HEK293 (cell line): Measurements from ENCODE around the gene DCTN2.

ENCODE experiments used
- CTCF ChIA-PET: fragments of 350-600 bp; formaldehyde crosslinking; extraction: SDS; loops from one replicate; lab custom pipeline; 2021; ENCODE audit warnings: antibody characterized with exemption; lab: Yijun Ruan, JAX
- POLR2A ChIA-PET: fragments of 300-600 bp; formaldehyde crosslinking; extraction: SDS; loops from one replicate; lab custom pipeline; 2020; ENCODE audit warnings: antibody characterized with exemption, inconsistent platforms; lab: Yijun Ruan, JAX
- H3K27ac ChIP-seq: fragments of 200-500 bp; sonication (Bioruptor generic); 2 replicates; pipeline ENCODE4 v1.5.1; 2014; ENCODE audit warnings: low read depth, low read length, control low read depth, inconsistent platforms; ENCODE audit errors: extremely low read depth
- H3K36me3 ChIP-seq, 2 experiments: fragments of 200-500 bp in 1 of 2; sonication (Bioruptor generic) in 1 of 2; 1 replicate in 1 of 2; 2 replicates in 1 of 2; pipeline ENCODE4 v1.5.1; 2014 to 2017; ENCODE audit warnings: inconsistent platforms in 2 of 2, low read length in 2 of 2; ENCODE audit not compliant: control insufficient read depth in 2 of 2, insufficient read depth in 1 of 2
- H3K4me1 ChIP-seq: fragments of 200-500 bp; sonication (Bioruptor generic); 2 replicates; pipeline ENCODE4 v1.5.1; 2014; ENCODE audit warnings: mild to moderate bottlenecking, low read length, inconsistent platforms; ENCODE audit not compliant: control insufficient read depth, insufficient read depth
- H3K4me3 ChIP-seq: 2 replicates; pipeline ENCODE4 v1.5.1; 2011; ENCODE audit warnings: low read depth, mild to moderate bottlenecking, control low read depth, low read length, moderate library complexity
- H3K9me3 ChIP-seq: fragments of 200-500 bp; sonication (Bioruptor generic); 2 replicates; pipeline ENCODE4 v1.5.1; 2014; ENCODE audit warnings: low read depth, low read length, inconsistent platforms; ENCODE audit not compliant: control insufficient read depth, insufficient read depth
- GFI1B ChIP-seq: fragments of 450-650 bp; formaldehyde crosslinking; IDR thresholded peaks from 2 replicates; pipeline ENCODE4 v1.5.1; 2016; ENCODE audit warnings: missing biosample characterization, missing genetic modification characterization
- GLIS2 ChIP-seq: fragments of 450-650 bp; formaldehyde crosslinking; IDR thresholded peaks from 2 replicates; pipeline ENCODE4 v1.5.1; 2016; ENCODE audit warnings: missing biosample characterization, missing genetic modification characterization
- KLF17 ChIP-seq: fragments of 450-650 bp; formaldehyde crosslinking; IDR thresholded peaks from 2 replicates; pipeline ENCODE4 v1.5.1; 2016; ENCODE audit warnings: missing biosample characterization, missing genetic modification characterization
- PBX3 ChIP-seq: sonication (generic); formaldehyde crosslinking; IDR thresholded peaks from 2 replicates; pipeline ENCODE4 v1.8.1; 2022; ENCODE audit warnings: mild to moderate bottlenecking, moderate library complexity, missing genetic modification reagents
- SP3 ChIP-seq: fragments of 450-650 bp; formaldehyde crosslinking; IDR thresholded peaks from 2 replicates; pipeline ENCODE4 v1.5.1; 2016; ENCODE audit warnings: missing biosample characterization, missing genetic modification characterization
- ZNF114 ChIP-seq: fragments of 450-650 bp; formaldehyde crosslinking; IDR thresholded peaks from 2 replicates; pipeline ENCODE4 v1.5.0; 2017; ENCODE audit warnings: missing biosample characterization, missing genetic modification characterization
- ZNF19 ChIP-seq: fragments of 450-650 bp; formaldehyde crosslinking; IDR thresholded peaks from 2 replicates; pipeline ENCODE4; 2016; ENCODE audit warnings: missing biosample characterization, missing genetic modification characterization, low read depth
- ZNF214 ChIP-seq: fragments of 450-650 bp; formaldehyde crosslinking; IDR thresholded peaks from 2 replicates; pipeline ENCODE4 v1.5.1; 2017; ENCODE audit warnings: missing biosample characterization, mild to moderate bottlenecking, missing genetic modification characterization, borderline replicate concordance
- ZNF239 ChIP-seq: fragments of 450-650 bp; formaldehyde crosslinking; IDR thresholded peaks from 2 replicates; pipeline ENCODE4 v1.5.1; 2016; ENCODE audit warnings: missing biosample characterization, missing genetic modification characterization
- ZNF248 ChIP-seq: fragments of 450-650 bp; formaldehyde crosslinking; IDR thresholded peaks from 2 replicates; pipeline ENCODE4 v1.5.1; 2017; ENCODE audit warnings: missing biosample characterization, missing genetic modification characterization
- ZNF366 ChIP-seq: fragments of 450-650 bp; formaldehyde crosslinking; conservative IDR thresholded peaks from 2 replicates; pipeline ENCODE4 v1.5.1; 2016; ENCODE audit warnings: missing biosample characterization, missing genetic modification characterization
- ZNF521 ChIP-seq: fragments of 450-650 bp; formaldehyde crosslinking; IDR thresholded peaks from 2 replicates; pipeline ENCODE4 v1.5.1; 2017; ENCODE audit warnings: missing biosample characterization, mild to moderate bottlenecking, missing genetic modification characterization
- TF ChIP-seq, protein P1 (sequence below): fragments of 450-650 bp; formaldehyde crosslinking; IDR thresholded peaks from 2 replicates; pipeline ENCODE4 v1.5.0; 2017; ENCODE audit warnings: missing biosample characterization, missing genetic modification characterization, borderline replicate concordance
- TF ChIP-seq, protein P2 (sequence below): fragments of 450-650 bp; formaldehyde crosslinking; IDR thresholded peaks from 2 replicates; pipeline ENCODE4 v1.5.1; 2016; ENCODE audit warnings: missing biosample characterization, missing genetic modification characterization, borderline replicate concordance

DCTN2 gene

GRCh38 chr12:57485695-57486094 lies 61.3 kb downstream of the DCTN2 start:
- H3K27ac ChIP-seq = no peak overlapping the region
- CTCF ChIA-PET = interaction anchor here (0.6 to 1.3 kb wide), 3 partner anchors 26 to 361 kb away, joined by 3 to 8 read pairs (median 4); partner anchors contain the start of gene GLI1
- no peaks in the 10 kb centered on the region for H3K9me3 ChIP-seq
- TF ChIP-seq GLIS2 (tag by site-specific recombination) = no peak
- no peak for TF ChIP-seq ZNF521 (tag by site-specific recombination)
- no peak overlapping the region for H3K4me3 ChIP-seq
- H3K36me3 ChIP-seq = peaks cover 10 to 18% of the 10 kb centered on the region in 2 experiments
- POLR2A ChIA-PET = no interaction called here
- H3K4me1 ChIP-seq = no peaks in the 10 kb centered on the region

GRCh38 chr12:57483466-57483865 lies 63.5 kb downstream of the DCTN2 start:
- CTCF ChIA-PET = no interaction called here
- Histone ChIP-seq H3K36me3 (no peaks in the 10 kb centered on the region), H3K4me3 (no peak overlapping the region), H3K4me1 (no peaks in the 10 kb centered on the region), H3K27ac (no peak overlapping the region), H3K9me3 (no peaks in the 10 kb centered on the region)
- POLR2A ChIA-PET = no interaction called here
- TF ChIP-seq ZNF366 (tag by site-specific recombination) (no peak), ZNF114 (no peak), ZNF214 (tag by site-specific recombination) (no peak), KLF17 (no peak), GFI1B (tag by site-specific recombination) (no peak), ZNF19 (no peak), PBX3 (no peak), ZNF239 (no peak), ZNF248 (no peak), SP3 (tag by site-specific recombination) (no peak)
- TF ChIP-seq, protein P1, sequence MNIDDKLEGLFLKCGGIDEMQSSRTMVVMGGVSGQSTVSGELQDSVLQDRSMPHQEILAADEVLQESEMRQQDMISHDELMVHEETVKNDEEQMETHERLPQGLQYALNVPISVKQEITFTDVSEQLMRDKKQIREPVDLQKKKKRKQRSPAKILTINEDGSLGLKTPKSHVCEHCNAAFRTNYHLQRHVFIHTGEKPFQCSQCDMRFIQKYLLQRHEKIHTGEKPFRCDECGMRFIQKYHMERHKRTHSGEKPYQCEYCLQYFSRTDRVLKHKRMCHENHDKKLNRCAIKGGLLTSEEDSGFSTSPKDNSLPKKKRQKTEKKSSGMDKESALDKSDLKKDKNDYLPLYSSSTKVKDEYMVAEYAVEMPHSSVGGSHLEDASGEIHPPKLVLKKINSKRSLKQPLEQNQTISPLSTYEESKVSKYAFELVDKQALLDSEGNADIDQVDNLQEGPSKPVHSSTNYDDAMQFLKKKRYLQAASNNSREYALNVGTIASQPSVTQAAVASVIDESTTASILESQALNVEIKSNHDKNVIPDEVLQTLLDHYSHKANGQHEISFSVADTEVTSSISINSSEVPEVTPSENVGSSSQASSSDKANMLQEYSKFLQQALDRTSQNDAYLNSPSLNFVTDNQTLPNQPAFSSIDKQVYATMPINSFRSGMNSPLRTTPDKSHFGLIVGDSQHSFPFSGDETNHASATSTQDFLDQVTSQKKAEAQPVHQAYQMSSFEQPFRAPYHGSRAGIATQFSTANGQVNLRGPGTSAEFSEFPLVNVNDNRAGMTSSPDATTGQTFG (tag by site-specific recombination) = no peak

GRCh38 chr12:57481671-57482070 lies 65.3 kb downstream of the DCTN2 start:
- H3K27ac ChIP-seq = no peak overlapping the region
- TF ChIP-seq, protein P2, sequence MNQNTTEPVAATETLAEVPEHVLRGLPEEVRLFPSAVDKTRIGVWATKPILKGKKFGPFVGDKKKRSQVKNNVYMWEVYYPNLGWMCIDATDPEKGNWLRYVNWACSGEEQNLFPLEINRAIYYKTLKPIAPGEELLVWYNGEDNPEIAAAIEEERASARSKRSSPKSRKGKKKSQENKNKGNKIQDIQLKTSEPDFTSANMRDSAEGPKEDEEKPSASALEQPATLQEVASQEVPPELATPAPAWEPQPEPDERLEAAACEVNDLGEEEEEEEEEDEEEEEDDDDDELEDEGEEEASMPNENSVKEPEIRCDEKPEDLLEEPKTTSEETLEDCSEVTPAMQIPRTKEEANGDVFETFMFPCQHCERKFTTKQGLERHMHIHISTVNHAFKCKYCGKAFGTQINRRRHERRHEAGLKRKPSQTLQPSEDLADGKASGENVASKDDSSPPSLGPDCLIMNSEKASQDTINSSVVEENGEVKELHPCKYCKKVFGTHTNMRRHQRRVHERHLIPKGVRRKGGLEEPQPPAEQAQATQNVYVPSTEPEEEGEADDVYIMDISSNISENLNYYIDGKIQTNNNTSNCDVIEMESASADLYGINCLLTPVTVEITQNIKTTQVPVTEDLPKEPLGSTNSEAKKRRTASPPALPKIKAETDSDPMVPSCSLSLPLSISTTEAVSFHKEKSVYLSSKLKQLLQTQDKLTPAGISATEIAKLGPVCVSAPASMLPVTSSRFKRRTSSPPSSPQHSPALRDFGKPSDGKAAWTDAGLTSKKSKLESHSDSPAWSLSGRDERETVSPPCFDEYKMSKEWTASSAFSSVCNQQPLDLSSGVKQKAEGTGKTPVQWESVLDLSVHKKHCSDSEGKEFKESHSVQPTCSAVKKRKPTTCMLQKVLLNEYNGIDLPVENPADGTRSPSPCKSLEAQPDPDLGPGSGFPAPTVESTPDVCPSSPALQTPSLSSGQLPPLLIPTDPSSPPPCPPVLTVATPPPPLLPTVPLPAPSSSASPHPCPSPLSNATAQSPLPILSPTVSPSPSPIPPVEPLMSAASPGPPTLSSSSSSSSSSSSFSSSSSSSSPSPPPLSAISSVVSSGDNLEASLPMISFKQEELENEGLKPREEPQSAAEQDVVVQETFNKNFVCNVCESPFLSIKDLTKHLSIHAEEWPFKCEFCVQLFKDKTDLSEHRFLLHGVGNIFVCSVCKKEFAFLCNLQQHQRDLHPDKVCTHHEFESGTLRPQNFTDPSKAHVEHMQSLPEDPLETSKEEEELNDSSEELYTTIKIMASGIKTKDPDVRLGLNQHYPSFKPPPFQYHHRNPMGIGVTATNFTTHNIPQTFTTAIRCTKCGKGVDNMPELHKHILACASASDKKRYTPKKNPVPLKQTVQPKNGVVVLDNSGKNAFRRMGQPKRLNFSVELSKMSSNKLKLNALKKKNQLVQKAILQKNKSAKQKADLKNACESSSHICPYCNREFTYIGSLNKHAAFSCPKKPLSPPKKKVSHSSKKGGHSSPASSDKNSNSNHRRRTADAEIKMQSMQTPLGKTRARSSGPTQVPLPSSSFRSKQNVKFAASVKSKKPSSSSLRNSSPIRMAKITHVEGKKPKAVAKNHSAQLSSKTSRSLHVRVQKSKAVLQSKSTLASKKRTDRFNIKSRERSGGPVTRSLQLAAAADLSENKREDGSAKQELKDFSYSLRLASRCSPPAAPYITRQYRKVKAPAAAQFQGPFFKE (tag by site-specific recombination) = no peak
- ChIA-PET CTCF (interaction anchor here (0.7 to 1.2 kb wide), 2 partner anchors 22 to 29 kb away, joined by 3 to 7 read pairs; partner anchors contain the start of gene GLI1), POLR2A (no interaction called here)
- H3K9me3 ChIP-seq = no peaks in the 10 kb centered on the region
- no peaks in the 10 kb centered on the region for H3K36me3 ChIP-seq
- no peaks in the 10 kb centered on the region for H3K4me1 ChIP-seq
- no peak overlapping the region for H3K4me3 ChIP-seq
